K562 treated with DMSO at 1 percent for 12 hours (cell line): ENCODE measurements around the gene FBRS. TPM values are rescaled to one million over a fixed set of nuclear protein-coding genes. Genes with fewer than 3 reads are reported as not detected.

Experiments
- total RNA-seq: library from RNA; unstranded; fragments of 300-600 nt; gene quantifications from 2 replicates; pipeline ENCODE4 v1.2.3, GENCODE V29; 2022; ENCODE audit not compliant: insufficient read depth

FBRS gene
- 26.4 and 62.6 TPM in 2 replicates for total RNA-seq

GRCh38 chr16:30657866-30658730, at the start of gene FBRS:
Gene FBRS (plus strand): TSS chr16:30658431. CDS start chr16:30659519, 1,088 bp downstream.

GRCh38 chr16:30609926-30610839, 48.0 kb upstream of the FBRS start, which contains the start of gene ZNF689:
Gene ZNF689 (minus strand): TSS chr16:30610389. CDS start chr16:30610041, 348 bp downstream.

GRCh38 chr16:30650369-30651123, 7.7 kb upstream of the FBRS start, which contains the start of gene PRR14:
Gene PRR14 (plus strand): TSS chr16:30650960. CDS start chr16:30651646, 686 bp downstream.

GRCh38 chr16:30698816-30699614, 40.8 kb downstream of the FBRS start, which contains the start of gene SRCAP:
Gene SRCAP (plus strand): TSS chr16:30699171. CDS start chr16:30700825, 1,654 bp downstream.

Other genes with a start within 250 kb of the FBRS start
- 46.3 and 71.8 TPM in 2 replicates for gene DCTPP1, start 228.4 kb upstream of the FBRS start, total RNA-seq
- gene SEPHS2, start 212.6 kb upstream of the FBRS start, total RNA-seq: 57.8 and 99.0 TPM in 2 replicates
- gene ITGAL, start 185.7 kb upstream of the FBRS start, total RNA-seq: 0.15 TPM in 1 of 2 replicates, not detected in the other
- 56.9 and 67.2 TPM in 2 replicates for gene ZNF768, start 131.9 kb upstream of the FBRS start, total RNA-seq
- gene ZNF747, start 123.6 kb upstream of the FBRS start, total RNA-seq: 1.8 and 3.8 TPM in 2 replicates
- 7.4 and 9.7 TPM in 2 replicates for gene ZNF764, start 100.1 kb upstream of the FBRS start, total RNA-seq
- 10.1 and 13.2 TPM in 2 replicates for gene ZNF688, start 86.7 kb upstream of the FBRS start, total RNA-seq
- 2.3 and 6.7 TPM in 2 replicates for gene ZNF785, start 72.7 kb upstream of the FBRS start, total RNA-seq
- 6.9 and 13.4 TPM in 2 replicates for gene ZNF689, start 48.0 kb upstream of the FBRS start, total RNA-seq
- 61.1 and 69.1 TPM in 2 replicates for gene PRR14, start 7.5 kb upstream of the FBRS start, total RNA-seq
- 1.5 and 45.9 TPM in 2 replicates for gene SRCAP, start 40.7 kb downstream of the FBRS start, total RNA-seq
- 37.2 and 46.3 TPM in 2 replicates for gene PHKG2, start 90.0 kb downstream of the FBRS start, total RNA-seq
- 7.9 and 8.0 TPM in 2 replicates for gene CFAP119, start 103.6 kb downstream of the FBRS start, total RNA-seq
- gene RNF40, start 103.9 kb downstream of the FBRS start, total RNA-seq: 48.2 and 91.4 TPM in 2 replicates
- gene ZNF629, start 128.8 kb downstream of the FBRS start, total RNA-seq: 5.3 and 16.0 TPM in 2 replicates
- gene BCL7C, start 235.6 kb downstream of the FBRS start, total RNA-seq: 34.7 and 37.0 TPM in 2 replicates
- gene CTF1, start 238.2 kb downstream of the FBRS start, total RNA-seq: 2.3 and 4.4 TPM in 2 replicates